Astrocyte (in vitro differentiated cells and primary cell): Measurements from ENCODE around the gene TBC1D22B. TPM values are rescaled to one million over a fixed set of nuclear protein-coding genes. Genes with fewer than 3 reads are reported as not detected.
A peak's percentile ranks its signal among the peaks of the same experiment; 100 is the strongest.

Experiments
- DNase-seq: peaks from one replicate; pipeline ENCODE4 v3.0.0-alpha.2; 2010; ENCODE audit warnings: low read depth
- FAIRE-seq: peaks from 2 replicates; lab custom pipeline; 2011; peaks lifted over from hg19 to GRCh38; lab: Jason Lieb, UNC
- H2AFZ ChIP-seq: 2 replicates; pipeline ENCODE4 v1.6.0; 2012; ENCODE audit warnings: low read depth, low read length, inconsistent platforms
- H3K27ac ChIP-seq: 2 replicates; pipeline ENCODE4 v1.5.1; 2011; ENCODE audit warnings: low read depth, low read length, inconsistent platforms
- H3K27me3 ChIP-seq: 2 replicates; pipeline ENCODE4 v1.6.0; 2011; ENCODE audit warnings: low read length, inconsistent platforms; ENCODE audit not compliant: insufficient read depth
- H3K36me3 ChIP-seq: 2 replicates; pipeline ENCODE4 v1.5.1; 2011; ENCODE audit warnings: low read length, inconsistent platforms; ENCODE audit not compliant: insufficient read depth
- H3K4me1 ChIP-seq: 2 replicates; pipeline ENCODE4 v1.5.1; 2011; ENCODE audit warnings: low read length, inconsistent platforms; ENCODE audit not compliant: insufficient read depth
- H3K4me2 ChIP-seq: 2 replicates; pipeline ENCODE4 v1.6.0; 2012; ENCODE audit warnings: low read length, inconsistent platforms
- H3K4me3 ChIP-seq: 2 replicates; pipeline ENCODE4 v1.5.1; 2011; ENCODE audit warnings: low read depth, mild to moderate bottlenecking, low read length, inconsistent platforms; ENCODE audit not compliant: insufficient read depth
- H3K79me2 ChIP-seq: 2 replicates; pipeline ENCODE4 v1.6.0; 2012; ENCODE audit warnings: mild to moderate bottlenecking, low read length, inconsistent platforms; ENCODE audit not compliant: insufficient read depth
- H3K9ac ChIP-seq: 2 replicates; pipeline ENCODE4 v1.6.0; 2012; ENCODE audit warnings: mild to moderate bottlenecking, low read length, inconsistent platforms
- H3K9me3 ChIP-seq: 2 replicates; pipeline ENCODE4 v1.5.1; 2012; ENCODE audit warnings: low read depth, mild to moderate bottlenecking, low read length, inconsistent platforms; ENCODE audit not compliant: insufficient read depth
- H4K20me1 ChIP-seq: 2 replicates; pipeline ENCODE4 v1.6.0; 2012; ENCODE audit warnings: low read length, inconsistent platforms; ENCODE audit not compliant: insufficient read depth
- H3K27ac Mint-ChIP-seq: one replicate; pipeline ENCODE4 v1.8.0; 2021; ENCODE audit warnings: mild to moderate bottlenecking, mixed read lengths; ENCODE audit not compliant: unreplicated experiment
- H3K27me3 Mint-ChIP-seq: one replicate; pipeline ENCODE4 v1.8.0; 2021; ENCODE audit warnings: low read depth, mixed read lengths; ENCODE audit not compliant: unreplicated experiment
- H3K36me3 Mint-ChIP-seq: one replicate; pipeline ENCODE4 v1.8.0; 2021; ENCODE audit warnings: low read depth, mixed read lengths; ENCODE audit not compliant: unreplicated experiment
- H3K4me1 Mint-ChIP-seq: one replicate; pipeline ENCODE4 v1.8.0; 2021; ENCODE audit warnings: low read depth, mixed read lengths; ENCODE audit not compliant: unreplicated experiment
- H3K4me3 Mint-ChIP-seq: one replicate; pipeline ENCODE4 v1.8.0; 2021; ENCODE audit warnings: mild to moderate bottlenecking, moderate library complexity, mixed read lengths; ENCODE audit not compliant: unreplicated experiment
- H3K9me3 Mint-ChIP-seq: one replicate; pipeline ENCODE4 v1.8.0; 2021; ENCODE audit warnings: mild to moderate bottlenecking, mixed read lengths; ENCODE audit not compliant: unreplicated experiment
- EZH2 ChIP-seq: IDR thresholded peaks from 2 replicates; pipeline ENCODE4 v1.6.1; 2012; ENCODE audit warnings: mild to moderate bottlenecking, low read length, inconsistent platforms; ENCODE audit not compliant: insufficient read depth
- total RNA-seq: library from RNA; stranded (reverse); gene quantifications from 2 replicates; pipeline ENCODE4 v1.2.1, GENCODE V29; 2021
- TF ChIP-seq, protein P1 (sequence below): IDR thresholded peaks from 2 replicates; pipeline ENCODE4 v1.5.1; 2011; ENCODE audit warnings: low read depth, mild to moderate bottlenecking, inconsistent platforms, low read length, moderate library complexity; ENCODE audit not compliant: insufficient read depth

TBC1D22B gene
- total RNA-seq, 1 donor from 2014 or later, result 10.8 TPM

DNA sequence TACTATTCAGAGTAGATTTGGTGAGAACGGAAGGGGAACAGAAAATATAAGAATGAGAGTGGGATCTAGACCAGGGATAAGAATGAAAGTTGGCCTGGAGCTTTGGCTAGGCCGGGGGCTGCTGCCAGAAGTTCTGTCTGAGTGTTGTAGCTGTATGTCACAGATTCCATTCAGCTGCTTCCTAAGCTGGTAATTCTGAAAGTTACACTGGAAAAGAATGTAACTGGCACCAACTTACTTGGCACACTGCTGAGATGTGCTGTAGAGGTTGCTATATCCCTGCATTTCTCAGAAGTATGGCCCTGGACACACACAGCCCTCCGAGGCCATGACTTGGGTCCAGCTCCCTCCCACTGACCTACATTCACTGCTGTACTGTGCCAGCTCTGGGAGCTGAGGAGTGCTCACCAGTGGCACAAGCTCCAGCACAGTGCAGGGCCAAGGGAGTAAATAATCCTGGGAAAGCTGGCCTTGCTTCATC is 26.1 kb downstream of the TBC1D22B start:
- DNase-seq, result peak; percentile 23
- H3K27me3 ChIP-seq, result no peaks in the 10 kb centered on the region
- H3K4me1 ChIP-seq, result peaks cover 4% of the 10 kb centered on the region
- Mint-ChIP-seq H3K9me3 (no peaks in the 10 kb centered on the region), H3K36me3 (peaks cover 33% of the 10 kb centered on the region), H3K27me3 (no peaks in the 10 kb centered on the region), H3K27ac (no peak overlapping the region), H3K4me1 (peaks cover 5% of the 10 kb centered on the region), H3K4me3 (no peak overlapping the region)
- no peak overlapping the region for H3K4me3 ChIP-seq
- H3K4me2 ChIP-seq, result no peak overlapping the region
- H3K9ac ChIP-seq, result no peak overlapping the region
- no peak overlapping the region for H2AFZ ChIP-seq
- peaks cover 37% of the 10 kb centered on the region for H3K36me3 ChIP-seq
- no peak for FAIRE-seq
- H3K9me3 ChIP-seq, result no peaks in the 10 kb centered on the region
- peaks cover 13% of the 10 kb centered on the region for H3K79me2 ChIP-seq
- TF ChIP-seq, protein P1, sequence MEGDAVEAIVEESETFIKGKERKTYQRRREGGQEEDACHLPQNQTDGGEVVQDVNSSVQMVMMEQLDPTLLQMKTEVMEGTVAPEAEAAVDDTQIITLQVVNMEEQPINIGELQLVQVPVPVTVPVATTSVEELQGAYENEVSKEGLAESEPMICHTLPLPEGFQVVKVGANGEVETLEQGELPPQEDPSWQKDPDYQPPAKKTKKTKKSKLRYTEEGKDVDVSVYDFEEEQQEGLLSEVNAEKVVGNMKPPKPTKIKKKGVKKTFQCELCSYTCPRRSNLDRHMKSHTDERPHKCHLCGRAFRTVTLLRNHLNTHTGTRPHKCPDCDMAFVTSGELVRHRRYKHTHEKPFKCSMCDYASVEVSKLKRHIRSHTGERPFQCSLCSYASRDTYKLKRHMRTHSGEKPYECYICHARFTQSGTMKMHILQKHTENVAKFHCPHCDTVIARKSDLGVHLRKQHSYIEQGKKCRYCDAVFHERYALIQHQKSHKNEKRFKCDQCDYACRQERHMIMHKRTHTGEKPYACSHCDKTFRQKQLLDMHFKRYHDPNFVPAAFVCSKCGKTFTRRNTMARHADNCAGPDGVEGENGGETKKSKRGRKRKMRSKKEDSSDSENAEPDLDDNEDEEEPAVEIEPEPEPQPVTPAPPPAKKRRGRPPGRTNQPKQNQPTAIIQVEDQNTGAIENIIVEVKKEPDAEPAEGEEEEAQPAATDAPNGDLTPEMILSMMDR, result no peak
- TF ChIP-seq EZH2, result no peak
- no peak overlapping the region for H3K27ac ChIP-seq
- peaks cover 25% of the 10 kb centered on the region for H4K20me1 ChIP-seq

DNA sequence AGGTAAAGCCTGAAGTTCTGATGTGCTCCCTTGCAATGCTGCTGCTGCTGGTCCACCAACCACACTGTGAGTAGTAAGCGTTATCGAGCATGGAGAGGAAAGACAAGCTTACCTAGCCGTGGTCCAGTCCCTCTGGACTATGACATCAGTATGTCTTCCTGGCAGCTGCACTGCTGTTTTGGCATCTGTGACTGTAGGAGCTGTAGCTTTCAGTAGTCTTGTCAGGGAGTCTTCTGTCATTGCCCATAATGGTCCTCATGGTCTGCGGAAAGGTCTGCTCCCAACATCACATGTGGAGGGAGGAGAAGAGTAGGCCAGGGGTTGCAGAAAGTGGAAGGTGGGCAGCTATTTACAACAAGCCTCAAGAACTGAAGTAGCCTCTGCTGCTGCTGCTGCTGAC is 27.2 kb downstream of the TBC1D22B start:
- no peak for TF ChIP-seq EZH2
- H3K27me3 ChIP-seq, result no peaks in the 10 kb centered on the region
- no peak overlapping the region for H3K4me3 ChIP-seq
- no peaks in the 10 kb centered on the region for H3K9me3 ChIP-seq
- H3K9ac ChIP-seq, result no peak overlapping the region
- DNase-seq, result no peak
- H2AFZ ChIP-seq, result no peak overlapping the region
- Mint-ChIP-seq H3K9me3 (no peaks in the 10 kb centered on the region), H3K4me1 (peaks cover 3% of the 10 kb centered on the region), H3K36me3 (peaks cover 28% of the 10 kb centered on the region), H3K27ac (no peak overlapping the region), H3K27me3 (no peaks in the 10 kb centered on the region), H3K4me3 (no peak overlapping the region)
- H3K36me3 ChIP-seq, result peaks cover 43% of the 10 kb centered on the region
- H3K4me1 ChIP-seq, result peaks cover 4% of the 10 kb centered on the region
- peaks cover 7% of the 10 kb centered on the region for H3K79me2 ChIP-seq
- peaks cover 30% of the 10 kb centered on the region for H4K20me1 ChIP-seq
- no peak overlapping the region for H3K4me2 ChIP-seq
- no peak overlapping the region for H3K27ac ChIP-seq
- FAIRE-seq, result no peak

DNA sequence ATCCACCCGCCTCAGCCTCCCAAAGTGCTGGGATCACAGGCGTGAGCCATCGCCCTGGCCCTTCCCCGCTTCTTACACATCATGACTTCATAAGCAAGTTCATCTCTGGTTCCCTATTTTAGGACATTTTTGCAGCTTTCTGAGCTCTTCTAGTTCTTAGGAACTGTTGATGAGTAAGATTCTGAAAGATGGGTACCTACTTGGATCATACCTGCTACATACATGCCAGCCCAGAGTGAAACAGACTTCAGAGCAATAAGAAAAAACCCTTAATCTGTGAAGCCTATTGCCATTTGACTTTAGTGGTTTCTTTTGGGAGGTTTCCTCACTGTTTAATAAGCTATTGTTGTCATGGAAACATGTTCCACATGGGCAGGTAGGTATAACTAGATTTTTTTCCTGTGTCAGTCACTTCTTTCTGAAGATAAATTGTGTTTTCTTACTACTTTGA is 28.3 kb downstream of the TBC1D22B start:
- DNase-seq, result no peak
- H3K4me1 ChIP-seq, result peaks cover 4% of the 10 kb centered on the region
- peaks cover 1% of the 10 kb centered on the region for H3K4me1 Mint-ChIP-seq
- H3K27me3 ChIP-seq, result no peaks in the 10 kb centered on the region
- no peaks in the 10 kb centered on the region for H3K27me3 Mint-ChIP-seq
- H3K4me3 Mint-ChIP-seq, result no peak overlapping the region
- no peak overlapping the region for H3K27ac Mint-ChIP-seq
- H2AFZ ChIP-seq, result no peak overlapping the region
- H3K4me3 ChIP-seq, result no peak overlapping the region
- H3K9me3 ChIP-seq, result no peaks in the 10 kb centered on the region
- peaks cover 3% of the 10 kb centered on the region for H3K79me2 ChIP-seq
- H3K27ac ChIP-seq, result no peak overlapping the region
- TF ChIP-seq, protein P1, result no peak
- no peak for TF ChIP-seq EZH2
- no peaks in the 10 kb centered on the region for H3K9me3 Mint-ChIP-seq
- peaks cover 27% of the 10 kb centered on the region for H3K36me3 Mint-ChIP-seq
- FAIRE-seq, result no peak
- H4K20me1 ChIP-seq, result peaks cover 21% of the 10 kb centered on the region
- H3K36me3 ChIP-seq, result peaks cover 43% of the 10 kb centered on the region
- H3K9ac ChIP-seq, result no peak overlapping the region
- H3K4me2 ChIP-seq, result no peak overlapping the region
